NCI-H748 (cell line): ENCODE data around the gene MAST3.
"Not testable (repeated sequence)": the region's sequence is repeated elsewhere in the genome, so short reads cannot be mapped to it uniquely, and the experiment has no call there.

Source experiments
- DNase-seq: peaks from one replicate; lab custom pipeline; 2025; ENCODE audit not compliant: unreplicated experiment; lab: John Stamatoyannopoulos, UW

The MAST3 gene

GRCh38 chr19:18156841-18157464 is 59.4 kb downstream of the MAST3 start:
- DNase-seq = peak; percentile 35

GRCh38 chr19:18157465-18158063 is 60.0 kb downstream of the MAST3 start:
- DNase-seq = no peak

- DNase-seq = no peak
Observed at GRCh38 chr19:18158467-18158866, 60.9 kb downstream of the MAST3 start.

- not testable (repeated sequence) for DNase-seq
Observed at GRCh38 chr19:18159059-18159616, 61.6 kb downstream of the MAST3 start.

GRCh38 chr19:18159810-18160209 is 62.2 kb downstream of the MAST3 start:
- no peak for DNase-seq

GRCh38 chr19:18160493-18160970 is 63.0 kb downstream of the MAST3 start:
- DNase-seq = no peak

- DNase-seq = peak; percentile 37
Observed at GRCh38 chr19:18160971-18161635, 63.5 kb downstream of the MAST3 start.

- no peak for DNase-seq
Observed at GRCh38 chr19:18161636-18162002, 64.0 kb downstream of the MAST3 start.

- no peak for DNase-seq
Observed at GRCh38 chr19:18164072-18164471, 66.5 kb downstream of the MAST3 start.

GRCh38 chr19:18165794-18166544 is 68.4 kb downstream of the MAST3 start:
- no peak for DNase-seq

- DNase-seq = no peak
Observed at GRCh38 chr19:18167011-18167410, 69.4 kb downstream of the MAST3 start.

GRCh38 chr19:18167975-18168645 is 70.5 kb downstream of the MAST3 start:
- DNase-seq = peak; percentile 12

GRCh38 chr19:18168673-18169381 is 71.2 kb downstream of the MAST3 start:
- DNase-seq = no peak

GRCh38 chr19:18170714-18171255 is 73.2 kb downstream of the MAST3 start:
- DNase-seq = no peak

GRCh38 chr19:18171605-18172327 is 74.2 kb downstream of the MAST3 start:
- no peak for DNase-seq

GRCh38 chr19:18172331-18173053 is 74.9 kb downstream of the MAST3 start:
- no peak for DNase-seq

- no peak for DNase-seq
Observed at GRCh38 chr19:18173054-18173571, 75.5 kb downstream of the MAST3 start.

GRCh38 chr19:18173572-18174288 is 76.2 kb downstream of the MAST3 start, which contains the start of gene IFI30:
Gene IFI30 (plus strand): TSS chr19:18173813. CDS start chr19:18173842, 29 bp downstream.
- DNase-seq = peak; percentile 63
